ENCODE results near the gene EPN1.

- TF ChIP-seq CTCF (conservative IDR thresholded peaks at IDR 0.05; ENCODE audit: low read depth in 2 of 2), result no peak
- TF ChIP-seq EZH2 (IDR thresholded peaks at IDR 0.05; ENCODE audit: low read depth, unreplicated experiment), result no peak
- TF ChIP-seq EZH2phosphoT487 (IDR thresholded peaks at IDR 0.05; ENCODE audit: unreplicated experiment), result no peak
- TF ChIP-seq REST (IDR thresholded peaks at IDR 0.05; ENCODE audit: unreplicated experiment), result no peak
- TF ChIP-seq POLR2AphosphoS5 (IDR thresholded peaks at IDR 0.05; ENCODE audit: low read depth), result no peak
- no peak for TF ChIP-seq JUNB (IDR thresholded peaks at IDR 0.05; ENCODE audit: unreplicated experiment)
- no peak for TF ChIP-seq ZNF114 (CRISPR knock-in tag; IDR thresholded peaks at IDR 0.05)
- TF ChIP-seq NANOG (IDR thresholded peaks at IDR 0.05; ENCODE audit: borderline replicate concordance), result no peak
- no peak for TF ChIP-seq CREB1 (CRISPR knock-in tag; IDR thresholded peaks at IDR 0.05; ENCODE audit: low read depth)
- no peak for TF ChIP-seq ETS1 (IDR thresholded peaks at IDR 0.05)
- no peak for TF ChIP-seq STAT1 (IDR thresholded peaks at IDR 0.05; ENCODE audit: unreplicated experiment)
Measured at GRCh38 chr19:55720801-55721200, 45.8 kb downstream of the EPN1 start.

Data from GM23338 (cell line).